GM21786 (cell line): ENCODE measurements around the gene GMCL2.

Source experiments
- ATAC-seq: cut with Tn5 transposase; IDR thresholded peaks from one replicate; pipeline ENCODE4 v1.9.1; 2021; ENCODE audit not compliant: unreplicated experiment

Gene GMCL2

GRCh38 chr5:178145965-178146820, 41.0 kb downstream of the GMCL2 start:
- peak; percentile 77 for ATAC-seq

DNA sequence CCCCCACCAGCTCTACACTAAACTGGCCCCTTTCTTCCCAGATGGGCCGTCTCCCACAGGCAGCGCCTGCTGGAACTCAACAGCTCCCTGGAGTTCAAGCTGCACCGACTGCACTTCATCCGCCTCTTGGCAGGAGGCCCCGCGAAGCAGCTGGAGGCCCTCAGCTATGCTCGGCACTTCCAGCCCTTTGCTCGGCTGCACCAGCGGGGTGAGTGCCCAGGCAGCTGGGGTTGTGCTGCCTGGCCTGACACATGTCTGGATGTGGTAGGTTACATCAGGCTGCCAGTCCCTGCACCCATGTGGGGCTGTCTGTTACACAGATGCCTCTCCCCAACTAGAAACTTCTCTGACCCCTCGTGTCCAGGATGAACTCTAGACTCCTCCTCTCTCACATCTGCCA, 43.3 kb downstream of the GMCL2 start:
- no peak for ATAC-seq

DNA sequence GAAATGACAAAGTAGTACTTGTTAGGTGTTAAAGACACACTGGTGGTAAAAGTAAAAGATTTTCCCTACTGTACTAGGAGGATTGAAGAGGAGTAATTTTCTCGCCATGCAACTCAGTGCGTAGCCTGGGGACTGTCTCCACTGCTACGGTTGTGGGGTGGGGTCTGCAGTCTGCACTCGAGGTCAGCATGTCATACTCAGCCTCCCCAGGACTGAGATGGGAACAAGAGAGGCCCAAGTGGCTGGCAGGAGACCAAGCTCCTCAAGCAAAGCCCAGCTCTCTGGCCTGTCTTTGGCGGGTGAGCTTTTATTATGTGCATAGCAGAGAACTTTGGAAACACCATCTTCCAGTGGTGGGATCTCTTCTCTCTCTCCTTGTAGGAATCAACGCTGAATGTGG, 43.9 kb downstream of the GMCL2 start:
- ATAC-seq = no peak

DNA sequence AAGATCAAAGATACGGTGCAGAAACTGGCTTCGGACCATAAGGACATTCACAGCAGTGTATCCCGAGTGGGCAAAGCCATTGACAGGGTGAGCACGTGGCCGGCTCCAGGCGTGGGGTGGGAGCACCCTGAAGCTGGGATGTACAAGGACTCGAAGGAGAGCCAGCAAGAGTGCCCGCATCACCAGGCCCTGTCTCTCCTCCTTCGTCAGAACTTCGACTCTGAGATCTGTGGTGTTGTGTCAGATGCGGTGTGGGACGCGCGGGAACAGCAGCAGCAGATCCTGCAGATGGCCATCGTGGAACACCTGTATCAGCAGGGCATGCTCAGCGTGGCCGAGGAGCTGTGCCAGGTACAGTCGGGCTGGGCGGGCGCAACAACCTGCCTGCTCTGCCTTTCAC, 44.5 kb downstream of the GMCL2 start:
- no peak for ATAC-seq

DNA sequence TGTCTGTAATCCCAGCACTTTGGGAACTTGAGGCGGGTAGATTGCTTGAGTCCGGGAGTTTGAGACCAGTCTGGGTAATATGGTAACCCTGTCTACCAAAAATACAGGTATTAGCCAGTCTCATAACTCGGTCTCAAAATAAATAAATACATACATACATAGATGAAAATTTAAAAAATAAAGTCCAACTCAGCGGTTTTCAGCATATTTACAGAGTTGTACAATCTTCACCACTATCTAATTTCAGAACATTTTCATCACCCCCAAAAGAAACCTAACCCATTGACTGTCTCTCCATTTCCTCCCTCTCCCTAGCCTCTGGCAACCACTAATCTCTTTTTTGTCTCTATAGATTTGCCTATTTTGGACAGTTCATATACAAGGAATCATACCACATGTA, 45.6 kb downstream of the GMCL2 start:
- ATAC-seq = no peak

GRCh38 chr5:178137991-178138390, 49.2 kb downstream of the GMCL2 start:
- no peak for ATAC-seq

GRCh38 chr5:178136990-178137389, 50.2 kb downstream of the GMCL2 start:
- no peak for ATAC-seq
